ENCODE results near the gene COASY.

DNA sequence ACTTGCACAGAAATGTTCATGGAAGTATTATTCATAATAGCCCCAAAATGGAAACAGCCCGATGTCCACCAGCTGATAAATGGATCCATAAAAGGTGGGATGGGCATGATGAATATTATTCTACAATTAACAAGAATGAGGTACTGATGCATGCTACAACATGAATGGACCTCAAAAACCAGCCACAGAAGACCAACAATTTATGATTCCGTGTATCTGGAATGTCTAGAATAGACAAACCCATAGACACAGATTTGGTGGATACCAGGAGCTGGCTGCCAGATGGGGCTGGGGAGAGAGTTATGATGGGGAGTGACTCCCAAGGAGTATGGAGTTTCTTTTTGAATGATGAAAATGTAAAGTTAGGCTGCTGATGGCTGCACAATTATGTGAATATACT lies 36.7 kb upstream of the COASY start:
- TF ChIP-seq, protein P1, sequence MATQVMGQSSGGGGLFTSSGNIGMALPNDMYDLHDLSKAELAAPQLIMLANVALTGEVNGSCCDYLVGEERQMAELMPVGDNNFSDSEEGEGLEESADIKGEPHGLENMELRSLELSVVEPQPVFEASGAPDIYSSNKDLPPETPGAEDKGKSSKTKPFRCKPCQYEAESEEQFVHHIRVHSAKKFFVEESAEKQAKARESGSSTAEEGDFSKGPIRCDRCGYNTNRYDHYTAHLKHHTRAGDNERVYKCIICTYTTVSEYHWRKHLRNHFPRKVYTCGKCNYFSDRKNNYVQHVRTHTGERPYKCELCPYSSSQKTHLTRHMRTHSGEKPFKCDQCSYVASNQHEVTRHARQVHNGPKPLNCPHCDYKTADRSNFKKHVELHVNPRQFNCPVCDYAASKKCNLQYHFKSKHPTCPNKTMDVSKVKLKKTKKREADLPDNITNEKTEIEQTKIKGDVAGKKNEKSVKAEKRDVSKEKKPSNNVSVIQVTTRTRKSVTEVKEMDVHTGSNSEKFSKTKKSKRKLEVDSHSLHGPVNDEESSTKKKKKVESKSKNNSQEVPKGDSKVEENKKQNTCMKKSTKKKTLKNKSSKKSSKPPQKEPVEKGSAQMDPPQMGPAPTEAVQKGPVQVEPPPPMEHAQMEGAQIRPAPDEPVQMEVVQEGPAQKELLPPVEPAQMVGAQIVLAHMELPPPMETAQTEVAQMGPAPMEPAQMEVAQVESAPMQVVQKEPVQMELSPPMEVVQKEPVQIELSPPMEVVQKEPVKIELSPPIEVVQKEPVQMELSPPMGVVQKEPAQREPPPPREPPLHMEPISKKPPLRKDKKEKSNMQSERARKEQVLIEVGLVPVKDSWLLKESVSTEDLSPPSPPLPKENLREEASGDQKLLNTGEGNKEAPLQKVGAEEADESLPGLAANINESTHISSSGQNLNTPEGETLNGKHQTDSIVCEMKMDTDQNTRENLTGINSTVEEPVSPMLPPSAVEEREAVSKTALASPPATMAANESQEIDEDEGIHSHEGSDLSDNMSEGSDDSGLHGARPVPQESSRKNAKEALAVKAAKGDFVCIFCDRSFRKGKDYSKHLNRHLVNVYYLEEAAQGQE (IDR thresholded peaks at IDR 0.05; ENCODE audit: low read depth, low read length): no peak
- TF ChIP-seq, protein P2, sequence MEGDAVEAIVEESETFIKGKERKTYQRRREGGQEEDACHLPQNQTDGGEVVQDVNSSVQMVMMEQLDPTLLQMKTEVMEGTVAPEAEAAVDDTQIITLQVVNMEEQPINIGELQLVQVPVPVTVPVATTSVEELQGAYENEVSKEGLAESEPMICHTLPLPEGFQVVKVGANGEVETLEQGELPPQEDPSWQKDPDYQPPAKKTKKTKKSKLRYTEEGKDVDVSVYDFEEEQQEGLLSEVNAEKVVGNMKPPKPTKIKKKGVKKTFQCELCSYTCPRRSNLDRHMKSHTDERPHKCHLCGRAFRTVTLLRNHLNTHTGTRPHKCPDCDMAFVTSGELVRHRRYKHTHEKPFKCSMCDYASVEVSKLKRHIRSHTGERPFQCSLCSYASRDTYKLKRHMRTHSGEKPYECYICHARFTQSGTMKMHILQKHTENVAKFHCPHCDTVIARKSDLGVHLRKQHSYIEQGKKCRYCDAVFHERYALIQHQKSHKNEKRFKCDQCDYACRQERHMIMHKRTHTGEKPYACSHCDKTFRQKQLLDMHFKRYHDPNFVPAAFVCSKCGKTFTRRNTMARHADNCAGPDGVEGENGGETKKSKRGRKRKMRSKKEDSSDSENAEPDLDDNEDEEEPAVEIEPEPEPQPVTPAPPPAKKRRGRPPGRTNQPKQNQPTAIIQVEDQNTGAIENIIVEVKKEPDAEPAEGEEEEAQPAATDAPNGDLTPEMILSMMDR (IDR thresholded peaks at IDR 0.05): no peak
- TF ChIP-seq EP300 (IDR thresholded peaks at IDR 0.05; ENCODE audit: borderline replicate concordance in 1 of 2, low read depth in 1 of 2, low read length in 1 of 2) (no peak), ELF1 (IDR thresholded peaks at IDR 0.05) (no peak), CHD2 (IDR thresholded peaks at IDR 0.05; ENCODE audit: low read length, partially characterized antibody) (no peak), RAD21 (IDR thresholded peaks at IDR 0.05; ENCODE audit: low read length) (no peak), FOXM1 (IDR thresholded peaks at IDR 0.05; ENCODE audit: low read depth) (no peak), NRF1 (IDR thresholded peaks at IDR 0.05; ENCODE audit: low read depth, low read length) (no peak), TEAD4 (IDR thresholded peaks at IDR 0.05; ENCODE audit: borderline replicate concordance, insufficient read depth) (no peak), RXRA (IDR thresholded peaks at IDR 0.05; ENCODE audit: borderline replicate concordance, low read depth) (no peak)
